ENCODE data around the gene MAGEB10. TPM values are rescaled to one million over a fixed set of nuclear protein-coding genes. Genes with fewer than 3 reads are reported as not detected.
"Not testable (repeated sequence)": the region's sequence is repeated elsewhere in the genome, so short reads cannot be mapped to it uniquely, and the experiment has no call there.

MAGEB10 gene, protein sequence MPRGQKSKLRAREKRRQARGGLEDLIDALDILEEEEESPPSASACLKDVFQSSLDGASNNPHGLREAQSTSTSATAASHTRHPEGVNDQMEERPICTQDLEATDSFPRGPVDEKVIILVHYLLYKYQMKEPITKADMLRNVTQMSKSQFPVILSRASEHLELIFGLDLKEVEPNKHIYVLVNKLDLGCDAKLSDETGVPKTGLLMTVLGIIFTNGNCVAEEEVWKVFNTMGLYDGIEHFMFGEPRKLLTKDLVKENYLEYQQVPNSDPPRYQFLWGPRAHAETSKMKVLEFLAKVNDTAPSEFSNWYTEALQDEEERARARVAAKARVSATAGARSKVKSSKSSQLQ
- total RNA-seq (2014; rRNA removed; shearing (Covaris generic)), result not detected in 2 replicates
- 0.51 TPM in 1 of 2 replicates, not detected in the other for polyA plus RNA-seq (2015; cell fraction: cytosol; rRNA removed)
- not detected in 2 replicates for polyA plus RNA-seq (2015; cell fraction: nucleus; rRNA removed)

DNA sequence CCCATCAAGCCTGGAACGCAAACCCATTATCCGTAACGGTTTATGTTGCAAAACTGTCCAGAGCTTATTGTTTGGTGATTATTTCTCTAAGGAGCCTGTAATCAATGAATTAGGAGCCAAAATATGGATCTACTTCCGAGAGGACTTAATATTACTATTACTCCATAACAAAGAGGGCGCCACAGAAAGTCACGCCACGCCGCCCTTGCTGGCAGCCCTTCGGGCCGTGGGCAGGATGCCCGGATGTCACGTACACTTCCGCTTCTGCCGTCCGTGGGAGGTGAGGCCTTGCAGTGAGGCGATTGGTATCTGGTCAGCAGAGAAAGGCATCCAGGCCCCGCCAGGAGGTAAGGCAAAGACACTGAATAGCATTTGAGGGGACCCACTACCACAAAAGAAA, at the start of gene MAGEB10:
TSS of gene MAGEB10 (plus strand) at position 301 of the 400 bp plus-strand sequence. CDS start 13,317 bp downstream, outside the sequence.
- DNase-seq (ENCODE audit: low read depth, low spot score), result no peak
- in situ Hi-C loops (cut with HindIII; ENCODE audit: low pct_unique_long_range_greater_than_20kb, low sequenced_read_pairs), result no loop called here

DNA sequence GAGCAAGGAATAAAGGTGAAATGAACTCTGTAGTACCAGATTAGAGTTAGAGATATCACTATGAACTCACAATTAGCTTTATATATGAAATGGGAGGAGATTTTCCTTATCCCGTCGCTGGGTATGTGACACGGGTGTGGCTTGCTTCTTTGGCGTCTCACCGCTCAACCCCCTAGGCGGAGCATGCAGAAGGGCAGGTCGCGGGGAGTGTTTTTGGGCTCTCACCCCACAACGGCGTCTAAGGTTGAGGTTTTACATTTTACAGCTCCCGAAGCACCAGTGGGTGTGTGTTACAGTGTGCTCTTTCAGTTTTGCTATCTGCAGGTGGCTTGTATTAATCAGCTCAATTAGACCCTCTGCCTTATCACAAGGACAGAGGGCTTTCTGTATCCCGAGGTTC, 42.1 kb upstream of the MAGEB10 start:
- DNase-seq (ENCODE audit: low read depth, low spot score), result no peak

DNA sequence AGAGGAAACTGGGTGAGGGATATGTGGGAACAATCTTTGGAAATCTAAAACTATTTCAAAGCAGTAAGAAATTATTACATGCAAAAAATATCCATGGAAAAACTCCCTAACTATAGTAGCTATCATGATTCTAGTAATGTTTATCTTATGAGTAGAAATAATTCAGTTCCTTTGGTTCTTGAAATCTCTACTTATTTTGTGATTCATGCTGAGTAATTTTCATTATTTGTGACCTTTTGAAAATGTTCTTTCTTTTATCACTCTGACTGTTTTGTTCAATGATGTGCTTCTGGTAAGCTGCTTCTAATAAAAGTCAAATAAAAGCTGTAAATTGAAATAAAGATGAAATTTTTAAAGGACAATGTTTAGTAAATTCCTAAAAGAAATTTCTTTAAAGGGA, 40.4 kb upstream of the MAGEB10 start:
- no peak for DNase-seq (ENCODE audit: low read depth, low spot score)
- in situ Hi-C loops (cut with HindIII; ENCODE audit: low pct_unique_long_range_greater_than_20kb, low sequenced_read_pairs), result no loop called here

More for the DNA sequence above, 42.1 kb upstream of the MAGEB10 start:
- in situ Hi-C loops (cut with HindIII; ENCODE audit: low pct_unique_long_range_greater_than_20kb, low sequenced_read_pairs), result no loop called here

DNA sequence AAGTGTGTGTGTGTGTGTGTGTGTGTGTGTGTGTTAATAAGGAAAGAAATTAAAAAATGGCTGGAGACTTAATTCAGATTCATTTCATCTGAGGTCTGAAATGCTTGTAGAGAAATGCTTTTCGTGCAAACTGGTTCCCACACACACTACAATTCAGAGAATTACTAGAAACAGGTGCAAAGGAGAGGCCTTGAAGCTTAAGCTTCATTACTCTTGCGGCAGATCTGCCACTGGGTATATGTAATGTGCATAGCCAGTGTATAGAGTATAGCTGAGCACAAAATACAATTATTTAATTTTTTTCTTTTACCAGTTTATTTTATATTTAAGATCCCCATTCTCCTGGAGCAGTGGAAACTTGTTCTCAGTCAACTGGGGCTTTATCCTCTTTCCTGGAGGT, 31.8 kb upstream of the MAGEB10 start:
- in situ Hi-C loops (cut with HindIII; ENCODE audit: low pct_unique_long_range_greater_than_20kb, low sequenced_read_pairs), result no loop called here
- DNase-seq (ENCODE audit: low read depth, low spot score), result no peak

DNA sequence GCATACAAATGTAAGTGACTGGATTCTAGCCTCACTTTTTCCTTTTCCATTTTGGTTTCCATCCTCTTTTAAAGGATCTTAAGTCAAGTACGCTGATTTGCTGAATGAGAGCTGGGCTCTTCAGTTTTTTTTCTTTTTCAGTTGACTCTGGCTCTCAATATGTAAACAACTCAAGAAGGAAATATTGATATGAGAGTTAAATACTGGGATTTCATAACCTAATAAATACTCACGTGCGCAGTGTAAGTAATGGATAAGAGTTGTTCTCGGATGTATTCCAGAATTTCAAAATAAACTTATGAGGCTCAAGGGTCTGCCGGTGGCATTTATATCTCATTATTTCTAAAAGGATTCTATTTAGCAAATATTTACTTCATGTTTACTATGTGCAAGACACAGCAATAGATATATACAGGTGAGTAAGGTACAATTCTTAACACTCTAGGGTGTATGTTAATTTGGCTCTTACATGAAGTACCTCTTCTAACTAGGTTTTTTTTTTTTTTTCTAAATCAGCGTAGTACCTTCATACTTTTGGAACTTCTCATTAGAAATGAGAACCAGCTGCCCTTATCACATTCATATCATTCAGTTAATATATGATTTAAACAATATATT, 11.0 kb upstream of the MAGEB10 start:
- in situ Hi-C loops (cut with HindIII; ENCODE audit: low pct_unique_long_range_greater_than_20kb, low sequenced_read_pairs), result no loop called here
- DNase-seq (ENCODE audit: low read depth, low spot score), result no peak

DNA sequence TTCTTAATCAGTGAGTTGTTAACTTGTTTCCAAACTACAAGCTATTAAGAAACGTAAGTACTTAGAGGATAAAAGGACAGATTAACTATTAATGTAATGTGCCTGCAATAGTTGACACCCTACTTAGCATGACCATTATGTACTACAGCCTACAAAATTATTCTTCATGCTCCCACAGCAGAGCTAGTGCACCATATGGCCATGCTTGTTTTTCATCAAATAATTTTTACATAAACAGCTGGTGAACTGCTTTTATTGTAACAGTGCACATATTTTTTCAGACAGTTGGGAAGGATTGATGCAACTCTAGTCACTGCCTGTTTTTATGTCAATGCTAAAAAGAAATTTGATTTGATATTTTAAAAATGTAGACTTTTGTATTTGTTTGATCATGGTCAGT, 10.2 kb upstream of the MAGEB10 start:
- in situ Hi-C loops (cut with HindIII; ENCODE audit: low pct_unique_long_range_greater_than_20kb, low sequenced_read_pairs), result no loop called here

DNA sequence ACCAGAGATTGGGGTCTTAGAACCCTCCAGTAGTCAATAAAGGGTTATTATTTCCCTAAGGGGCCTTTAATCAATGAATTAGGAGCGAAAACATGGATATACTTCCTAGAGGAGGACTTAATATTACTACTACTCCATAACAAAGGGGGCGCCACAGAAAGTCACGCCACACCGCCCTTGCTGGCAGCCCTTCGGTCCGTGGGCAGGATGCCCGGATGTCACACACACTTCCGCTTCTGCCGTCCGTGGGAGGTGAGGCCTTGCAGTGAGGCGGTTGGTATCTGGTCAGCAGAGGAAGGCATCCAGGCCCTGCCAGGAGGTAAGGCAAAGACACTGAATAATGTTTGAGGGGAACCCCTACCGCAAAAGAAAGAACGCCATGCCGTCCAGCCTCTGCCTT, 436 bp downstream of the MAGEB10 start:
- in situ Hi-C loops (cut with HindIII; ENCODE audit: low pct_unique_long_range_greater_than_20kb, low sequenced_read_pairs), result no loop called here
- no peak for DNase-seq (ENCODE audit: low read depth, low spot score)

More for the DNA sequence above, 10.2 kb upstream of the MAGEB10 start:
- no peak for DNase-seq (ENCODE audit: low read depth, low spot score)

DNA sequence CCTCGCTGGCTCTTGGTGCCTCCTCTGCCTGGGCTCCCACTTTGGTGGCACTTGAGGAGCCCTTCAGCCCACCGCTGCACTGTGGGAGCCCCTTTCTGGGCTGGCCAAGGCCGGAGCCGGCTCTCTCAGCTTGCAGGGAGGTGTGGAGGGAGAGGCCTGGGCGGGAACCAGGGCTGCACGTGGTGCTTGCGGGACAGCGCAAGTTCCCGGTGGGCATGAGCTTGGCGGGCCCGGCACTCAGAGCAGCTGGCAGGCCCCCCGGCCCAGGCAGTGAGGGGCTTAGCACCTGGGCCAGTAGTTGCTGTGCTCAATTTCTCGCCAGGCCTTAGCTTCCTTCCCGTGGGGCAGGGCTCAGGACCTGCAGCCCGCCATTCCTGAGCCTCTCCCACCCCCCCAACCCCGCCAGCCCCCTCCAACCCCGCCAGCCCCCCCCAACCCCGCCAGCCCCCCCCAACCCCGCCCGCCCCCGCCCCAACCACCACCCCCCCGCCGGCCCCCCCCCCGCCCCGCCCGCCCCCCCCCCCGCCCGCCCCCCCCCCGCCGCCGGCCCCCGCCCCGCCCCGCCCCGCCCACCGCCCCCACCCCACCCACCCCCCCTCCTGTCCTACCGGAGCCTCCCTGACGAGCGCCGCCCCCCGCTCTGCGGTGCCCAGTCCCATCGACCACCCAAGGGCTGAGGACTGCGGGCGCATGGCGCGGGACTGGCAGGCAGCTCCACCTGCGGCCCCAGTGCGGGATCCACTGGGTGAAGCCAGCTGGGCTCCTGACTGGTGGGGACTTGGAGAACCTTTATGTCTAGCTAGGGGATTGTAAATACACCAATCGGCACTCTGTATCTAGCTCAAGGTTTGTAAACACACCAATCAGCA, 1.4 kb downstream of the MAGEB10 start:
- in situ Hi-C loops (cut with HindIII; ENCODE audit: low pct_unique_long_range_greater_than_20kb, low sequenced_read_pairs); DNase-seq (ENCODE audit: low read depth, low spot score): not testable (repeated sequence)

DNA sequence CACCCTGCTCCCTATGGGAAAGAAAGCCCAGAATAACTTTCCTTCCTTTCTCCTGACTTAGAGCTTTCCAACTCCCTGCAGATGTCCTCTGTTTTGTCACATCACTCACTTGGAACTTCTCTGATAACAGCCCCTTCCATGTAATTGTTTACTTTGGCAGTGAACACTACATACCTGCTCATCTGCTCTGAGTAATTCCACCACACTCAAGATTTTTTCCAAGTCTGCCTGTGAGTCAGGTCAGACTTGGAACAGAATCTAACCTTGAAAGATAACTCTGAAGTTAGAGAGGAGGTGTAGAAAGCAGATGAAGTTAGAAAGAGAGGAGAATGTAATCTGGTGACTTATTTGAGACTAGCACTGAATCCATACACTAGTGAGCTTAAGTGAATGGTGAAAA, 7.4 kb downstream of the MAGEB10 start:
- in situ Hi-C loops (cut with HindIII; ENCODE audit: low pct_unique_long_range_greater_than_20kb, low sequenced_read_pairs), result no loop called here
- no peak for DNase-seq (ENCODE audit: low read depth, low spot score)

DNA sequence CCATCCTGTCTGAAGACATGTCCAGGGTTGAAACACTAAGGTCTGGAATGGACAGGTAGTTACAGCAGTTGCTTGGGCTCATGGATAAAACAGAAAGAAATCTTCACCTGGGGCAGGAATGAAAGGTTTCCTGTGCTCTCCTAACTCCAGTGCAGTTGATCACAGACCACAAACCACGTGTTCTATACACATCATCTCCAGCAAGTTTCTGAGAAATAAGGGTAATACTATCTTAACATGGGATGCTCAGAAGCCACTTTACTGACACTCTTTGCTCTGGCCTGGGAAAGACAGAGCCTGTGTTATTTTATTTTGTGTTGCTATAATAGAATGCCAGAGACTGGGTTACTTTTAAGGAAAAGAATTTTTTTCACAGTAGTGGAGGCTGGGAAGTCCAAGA, 16.0 kb downstream of the MAGEB10 start:
- in situ Hi-C loops (cut with HindIII; ENCODE audit: low pct_unique_long_range_greater_than_20kb, low sequenced_read_pairs), result no loop called here

DNA sequence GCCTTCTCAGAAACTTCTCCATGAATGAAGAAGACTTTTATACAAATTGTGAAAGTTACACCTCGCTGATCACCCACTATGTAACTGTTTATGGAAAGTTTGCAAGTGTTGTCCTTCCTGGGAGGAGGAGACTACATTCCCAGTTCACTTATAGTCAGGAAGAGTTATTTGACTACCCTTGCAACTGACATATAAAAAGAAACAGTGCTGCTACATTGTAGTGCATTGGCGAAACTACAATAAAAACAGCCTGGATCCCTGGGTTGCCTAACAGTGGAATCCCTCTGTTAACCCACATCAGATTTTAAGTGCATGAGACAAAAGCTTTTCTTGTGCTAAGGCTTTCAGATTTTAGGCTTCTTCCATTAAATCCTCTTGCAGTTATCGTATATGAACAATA, 30.4 kb downstream of the MAGEB10 start:
- no peak for DNase-seq (ENCODE audit: low read depth, low spot score)
- in situ Hi-C loops (cut with HindIII; ENCODE audit: low pct_unique_long_range_greater_than_20kb, low sequenced_read_pairs), result no loop called here

More for the DNA sequence above, 16.0 kb downstream of the MAGEB10 start:
- DNase-seq (ENCODE audit: low read depth, low spot score), result no peak

DNA sequence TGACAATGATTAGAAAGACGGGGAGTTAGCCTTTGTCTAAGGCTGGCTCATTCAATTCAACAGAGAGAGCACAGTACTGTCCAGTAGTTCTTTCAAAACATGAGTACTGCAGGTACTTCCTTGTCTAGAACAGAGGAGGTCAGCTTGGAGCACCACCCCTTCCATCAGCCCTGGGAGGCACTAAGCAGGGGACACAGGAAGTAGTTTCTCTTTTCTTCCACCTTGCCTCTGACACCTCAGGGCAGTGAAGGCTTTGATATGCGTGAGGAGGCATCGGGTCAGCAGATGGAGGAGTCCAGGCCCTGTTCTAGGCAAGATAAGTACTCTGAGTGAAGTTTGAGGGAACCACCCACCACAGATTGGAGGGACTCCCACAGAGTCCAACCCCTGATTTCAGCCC, 33.1 kb downstream of the MAGEB10 start:
- in situ Hi-C loops (cut with HindIII; ENCODE audit: low pct_unique_long_range_greater_than_20kb, low sequenced_read_pairs), result no loop called here
- no peak for DNase-seq (ENCODE audit: low read depth, low spot score)

DNA sequence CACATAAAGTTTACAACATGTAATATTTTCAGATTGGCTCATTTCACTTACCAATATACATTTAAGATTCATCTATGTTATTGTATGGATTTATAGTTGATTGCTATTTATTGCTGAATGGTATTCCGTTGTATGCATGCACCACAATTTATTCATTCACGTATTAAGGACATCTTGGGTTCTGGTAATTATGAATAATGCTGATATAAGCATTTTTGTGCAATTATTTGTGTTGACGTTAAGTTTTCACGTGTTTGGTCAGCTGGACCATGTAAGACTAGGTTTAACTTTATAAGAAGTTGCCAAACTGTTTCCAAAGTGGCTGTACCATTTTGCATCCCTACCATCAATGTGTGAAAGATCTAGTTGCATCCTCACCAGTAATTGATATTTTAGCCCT, 35.1 kb downstream of the MAGEB10 start:
- in situ Hi-C loops (cut with HindIII; ENCODE audit: low pct_unique_long_range_greater_than_20kb, low sequenced_read_pairs), result no loop called here
- no peak for DNase-seq (ENCODE audit: low read depth, low spot score)

DNA sequence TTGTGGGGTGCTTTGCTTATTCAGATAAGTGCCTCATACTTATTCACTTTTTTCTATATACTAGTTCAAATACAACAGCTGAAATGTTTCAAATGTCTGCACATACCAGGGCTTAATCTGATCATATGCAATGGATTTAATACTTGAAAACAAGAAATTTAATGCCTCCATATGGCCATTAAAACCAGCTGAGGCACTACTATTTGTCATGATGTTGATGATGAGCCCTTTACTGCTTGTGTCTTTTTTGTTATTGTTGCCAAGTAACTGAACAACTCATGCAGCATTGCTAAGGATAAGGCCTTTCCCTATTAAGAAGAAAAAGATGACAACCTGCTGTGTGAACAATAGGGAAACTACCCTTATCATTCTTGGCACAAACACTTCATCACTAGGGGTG, 52.5 kb downstream of the MAGEB10 start:
- in situ Hi-C loops (cut with HindIII; ENCODE audit: low pct_unique_long_range_greater_than_20kb, low sequenced_read_pairs), result no loop called here
- DNase-seq (ENCODE audit: low read depth, low spot score), result no peak

DNA sequence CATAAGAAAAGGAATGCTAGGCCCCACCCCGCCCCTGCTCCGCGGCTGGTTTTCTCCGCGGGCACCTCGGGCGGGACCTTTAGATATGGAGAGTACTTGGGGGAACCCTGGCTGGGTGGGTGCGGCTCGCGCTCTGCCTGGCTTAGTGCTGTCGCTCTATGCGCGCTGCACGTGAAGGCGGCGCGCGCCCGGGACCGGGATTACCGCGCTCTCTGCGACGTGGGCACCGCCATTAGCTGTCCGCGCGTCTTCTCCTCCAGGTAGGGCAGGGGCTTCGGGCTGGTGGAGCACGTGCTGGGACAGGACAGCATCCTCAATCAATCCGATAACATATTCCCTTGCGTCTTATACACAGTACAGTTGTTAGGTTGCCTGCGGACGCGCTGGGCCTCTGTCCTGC, 56.0 kb downstream of the MAGEB10 start:
- in situ Hi-C loops (cut with HindIII; ENCODE audit: low pct_unique_long_range_greater_than_20kb, low sequenced_read_pairs), result no loop called here
- DNase-seq (ENCODE audit: low read depth, low spot score), result no peak
